K562 (cell line): ENCODE measurements around the gene PDZRN4.

Experiments used
- CREM ChIP-seq: IDR thresholded peaks from 2 replicates; pipeline ENCODE4 v1.6.1; 2014; ENCODE audit warnings: antibody characterized with exemption, low read depth
- CTCF ChIP-seq, 3 experiments: IDR thresholded peaks in 2 of 3; conservative IDR thresholded peaks in 1 of 3; 2 replicates each; pipeline ENCODE4 v1.5.1; 2011 to 2012; ENCODE audit warnings: low read length in 3 of 3, mild to moderate bottlenecking in 3 of 3, control low read depth in 2 of 3, improper control_type of control experiment in 1 of 3, inconsistent platforms in 1 of 3, low read depth in 1 of 3, mixed read lengths in 1 of 3, moderate library complexity in 1 of 3; ENCODE audit not compliant: insufficient read depth in 2 of 3
- PRPF4 ChIP-seq: fragments of 200-400 bp; formaldehyde crosslinking; IDR thresholded peaks from one replicate; pipeline ENCODE4 v1.6.1; 2017; ENCODE audit warnings: low read length, low read depth, mild to moderate bottlenecking; ENCODE audit not compliant: insufficient read depth, poor library complexity, severe bottlenecking
- SREBF2 ChIP-seq: sonication (generic); formaldehyde crosslinking; IDR thresholded peaks from 2 replicates; pipeline ENCODE4 v1.4.0; 2020; ENCODE audit warnings: mild to moderate bottlenecking, missing genetic modification reagents
- ZNF311 ChIP-seq: fragments of 250-450 bp; sonication (Bioruptor Pico); IDR thresholded peaks from 2 replicates; pipeline ENCODE4 v1.4.0; 2020; ENCODE audit warnings: mild to moderate bottlenecking, moderate library complexity
- ZNF830 ChIP-seq: fragments of 250-450 bp; sonication (Bioruptor Pico); IDR thresholded peaks from 2 replicates; pipeline ENCODE4 v1.5.0; 2021; ENCODE audit warnings: mild to moderate bottlenecking

- TF ChIP-seq SREBF2, result no peak
- no peak for TF ChIP-seq PRPF4
- TF ChIP-seq CTCF (IDR thresholded peaks at IDR 0.05 in 2 of 3, conservative IDR thresholded peaks at IDR 0.05 in 1 of 3; ENCODE audit: insufficient read depth in 2 of 3, low read depth in 1 of 3, low read length in 3 of 3), result no peak
- TF ChIP-seq CREM, result no peak
- TF ChIP-seq ZNF830 (CRISPR knock-in tag), result no peak
- no peak for TF ChIP-seq ZNF311 (CRISPR knock-in tag)
Measured at GRCh38 chr12:41211448-41211847, 23.3 kb downstream of the PDZRN4 start.
